C4-2B (cell line): ENCODE data around the gene DARS1.

Source experiments
- CTCF ChIP-seq: fragments of 450-650 bp; conservative IDR thresholded peaks from 2 replicates; pipeline ENCODE4 v1.5.1; 2017; ENCODE audit warnings: mild to moderate bottlenecking
- ZFX ChIP-seq: fragments of 450-650 bp; IDR thresholded peaks from 2 replicates; pipeline ENCODE4 v1.6.1; 2017

DNA sequence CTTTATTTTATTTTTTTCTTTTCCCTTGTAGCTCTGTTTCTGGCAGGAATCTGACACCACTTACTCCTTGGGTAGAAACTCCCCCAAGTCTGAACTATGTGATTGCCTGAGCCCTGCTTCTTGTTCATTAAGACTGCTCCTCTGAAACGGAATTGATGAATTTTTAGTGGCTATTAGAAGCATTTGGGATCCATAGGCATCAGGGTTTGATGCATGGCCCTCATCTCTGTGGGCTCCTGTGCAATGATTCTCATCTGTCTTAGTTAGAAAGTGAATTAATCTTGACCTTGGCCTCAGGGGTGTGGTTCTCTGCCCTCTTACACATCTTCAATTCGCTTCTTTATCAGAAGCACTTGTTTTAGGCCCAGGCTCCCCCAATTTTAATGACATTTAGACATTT is 31.0 kb upstream of the DARS1 start:
- TF ChIP-seq CTCF (no peak), ZFX (no peak)
